ENCODE measurements around the gene ACKR2. TPM values are rescaled to one million over a fixed set of nuclear protein-coding genes. Genes with fewer than 3 reads are reported as not detected.

The ACKR2 gene
- total and polyA plus RNA-seq, 2 of the 13 experiments (the other 11 are each of a cell fraction or from before 2014, with no cell fraction given) = 1.1 to 1.9 TPM

- TF ChIP-seq ZNF552 (CRISPR knock-in tag; IDR thresholded peaks at IDR 0.05; ENCODE audit: borderline replicate concordance) (no peak), TP53 (CRISPR knock-in tag; conservative IDR thresholded peaks at IDR 0.05) (no peak), ZNF678 (CRISPR knock-in tag; IDR thresholded peaks at IDR 0.05) (no peak), MZF1 (CRISPR knock-in tag; IDR thresholded peaks at IDR 0.05; ENCODE audit: borderline replicate concordance) (no peak), BHLHE40 (IDR thresholded peaks at IDR 0.05; ENCODE audit: low read length) (peak; percentile 52; the same call in 1 of the 2 replicates), MAX (IDR thresholded peaks at IDR 0.05) (peak; percentile 65), IRX3 (CRISPR knock-in tag; IDR thresholded peaks at IDR 0.05; ENCODE audit: borderline replicate concordance, low read depth) (no peak), ZNF280D (CRISPR knock-in tag; IDR thresholded peaks at IDR 0.05) (peak; percentile 62; the same call in 1 of the 2 replicates), MTF1 (CRISPR knock-in tag; IDR thresholded peaks at IDR 0.05) (no peak), NAIF1 (CRISPR knock-in tag; IDR thresholded peaks at IDR 0.05; ENCODE audit: borderline replicate concordance) (peak; percentile 82), POGZ (CRISPR knock-in tag; IDR thresholded peaks at IDR 0.05) (peak; percentile 53), ZNF674 (CRISPR knock-in tag; IDR thresholded peaks at IDR 0.05; ENCODE audit: low read depth) (no peak), TCF12 (IDR thresholded peaks at IDR 0.05) (no peak), TCF12 (CRISPR knock-in tag; IDR thresholded peaks at IDR 0.05) (no peak), SRSF1 (optimal IDR thresholded peaks at IDR 0.05; ENCODE audit: low read depth, low read length) (no peak)
- TF ChIP-seq, protein P1, sequence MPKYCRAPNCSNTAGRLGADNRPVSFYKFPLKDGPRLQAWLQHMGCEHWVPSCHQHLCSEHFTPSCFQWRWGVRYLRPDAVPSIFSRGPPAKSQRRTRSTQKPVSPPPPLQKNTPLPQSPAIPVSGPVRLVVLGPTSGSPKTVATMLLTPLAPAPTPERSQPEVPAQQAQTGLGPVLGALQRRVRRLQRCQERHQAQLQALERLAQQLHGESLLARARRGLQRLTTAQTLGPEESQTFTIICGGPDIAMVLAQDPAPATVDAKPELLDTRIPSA (CRISPR knock-in tag; IDR thresholded peaks at IDR 0.05; ENCODE audit: borderline replicate concordance) = no peak
- TF ChIP-seq, protein P2, sequence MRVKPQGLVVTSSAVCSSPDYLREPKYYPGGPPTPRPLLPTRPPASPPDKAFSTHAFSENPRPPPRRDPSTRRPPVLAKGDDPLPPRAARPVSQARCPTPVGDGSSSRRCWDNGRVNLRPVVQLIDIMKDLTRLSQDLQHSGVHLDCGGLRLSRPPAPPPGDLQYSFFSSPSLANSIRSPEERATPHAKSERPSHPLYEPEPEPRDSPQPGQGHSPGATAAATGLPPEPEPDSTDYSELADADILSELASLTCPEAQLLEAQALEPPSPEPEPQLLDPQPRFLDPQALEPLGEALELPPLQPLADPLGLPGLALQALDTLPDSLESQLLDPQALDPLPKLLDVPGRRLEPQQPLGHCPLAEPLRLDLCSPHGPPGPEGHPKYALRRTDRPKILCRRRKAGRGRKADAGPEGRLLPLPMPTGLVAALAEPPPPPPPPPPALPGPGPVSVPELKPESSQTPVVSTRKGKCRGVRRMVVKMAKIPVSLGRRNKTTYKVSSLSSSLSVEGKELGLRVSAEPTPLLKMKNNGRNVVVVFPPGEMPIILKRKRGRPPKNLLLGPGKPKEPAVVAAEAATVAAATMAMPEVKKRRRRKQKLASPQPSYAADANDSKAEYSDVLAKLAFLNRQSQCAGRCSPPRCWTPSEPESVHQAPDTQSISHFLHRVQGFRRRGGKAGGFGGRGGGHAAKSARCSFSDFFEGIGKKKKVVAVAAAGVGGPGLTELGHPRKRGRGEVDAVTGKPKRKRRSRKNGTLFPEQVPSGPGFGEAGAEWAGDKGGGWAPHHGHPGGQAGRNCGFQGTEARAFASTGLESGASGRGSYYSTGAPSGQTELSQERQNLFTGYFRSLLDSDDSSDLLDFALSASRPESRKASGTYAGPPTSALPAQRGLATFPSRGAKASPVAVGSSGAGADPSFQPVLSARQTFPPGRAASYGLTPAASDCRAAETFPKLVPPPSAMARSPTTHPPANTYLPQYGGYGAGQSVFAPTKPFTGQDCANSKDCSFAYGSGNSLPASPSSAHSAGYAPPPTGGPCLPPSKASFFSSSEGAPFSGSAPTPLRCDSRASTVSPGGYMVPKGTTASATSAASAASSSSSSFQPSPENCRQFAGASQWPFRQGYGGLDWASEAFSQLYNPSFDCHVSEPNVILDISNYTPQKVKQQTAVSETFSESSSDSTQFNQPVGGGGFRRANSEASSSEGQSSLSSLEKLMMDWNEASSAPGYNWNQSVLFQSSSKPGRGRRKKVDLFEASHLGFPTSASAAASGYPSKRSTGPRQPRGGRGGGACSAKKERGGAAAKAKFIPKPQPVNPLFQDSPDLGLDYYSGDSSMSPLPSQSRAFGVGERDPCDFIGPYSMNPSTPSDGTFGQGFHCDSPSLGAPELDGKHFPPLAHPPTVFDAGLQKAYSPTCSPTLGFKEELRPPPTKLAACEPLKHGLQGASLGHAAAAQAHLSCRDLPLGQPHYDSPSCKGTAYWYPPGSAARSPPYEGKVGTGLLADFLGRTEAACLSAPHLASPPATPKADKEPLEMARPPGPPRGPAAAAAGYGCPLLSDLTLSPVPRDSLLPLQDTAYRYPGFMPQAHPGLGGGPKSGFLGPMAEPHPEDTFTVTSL (CRISPR knock-in tag; IDR thresholded peaks at IDR 0.05; ENCODE audit: borderline replicate concordance) = peak; percentile 91; the same call in 1 of the 2 replicates
Observed at GRCh38 chr3:42805141-42805821, 4.0 kb upstream of the ACKR2 start (continued).
